Naive thymus-derived CD8-positive, alpha-beta T cell (primary cell): ENCODE measurements around the gene ZNF763. TPM values are rescaled to one million over a fixed set of nuclear protein-coding genes. Genes with fewer than 3 reads are reported as not detected.

Source experiments
- ATAC-seq, 2 donors: fragments of 150-1000 bp; cut with Tn5 transposase in 1 of 2; sonication (Bioruptor Pico), chemical (Tn5 transposase) in 1 of 2; 1 replicate in 1 of 2; 2 replicates in 1 of 2; pipeline ENCODE4 v1.10.0; 2021; ENCODE audit warnings: mild to moderate bottlenecking in 2 of 2, moderate library complexity in 2 of 2
- POLR2A ChIA-PET: fragments of 350-600 bp; sonication (Branson Sonifier 250); formaldehyde crosslinking; loops from one replicate; lab custom pipeline; 2021; ENCODE audit warnings: antibody characterized with exemption; lab: Charles Lee
- DNase-seq, 10 donors: peaks; one replicate each; pipeline versions ENCODE4 v3.0.0 to v3.0.0-alpha.2; 2020 to 2022
- H3K27ac Mint-ChIP-seq, 10 donors: one replicate each; pipeline ENCODE4 v1.8.0; 2020 to 2022; ENCODE audit warnings: mild to moderate bottlenecking in 10 of 10, mixed read lengths in 10 of 10, moderate library complexity in 4 of 10, inconsistent platforms in 1 of 10
- H3K27me3 Mint-ChIP-seq, 5 donors: one replicate each; pipeline ENCODE4 v1.8.0; 2021 to 2022; ENCODE audit warnings: mixed read lengths in 5 of 5
- H3K36me3 Mint-ChIP-seq, 3 donors: one replicate each; pipeline ENCODE4 v1.8.0; 2020 to 2022; ENCODE audit warnings: mixed read lengths in 3 of 3, mild to moderate bottlenecking in 2 of 3, inconsistent platforms in 1 of 3
- H3K4me1 Mint-ChIP-seq, 4 donors: one replicate each; pipeline ENCODE4 v1.8.0; 2021 to 2022; ENCODE audit warnings: mixed read lengths in 4 of 4
- H3K4me3 Mint-ChIP-seq, 10 donors: one replicate each; pipeline ENCODE4 v1.8.0; 2020 to 2022; ENCODE audit warnings: mild to moderate bottlenecking in 10 of 10, mixed read lengths in 10 of 10, moderate library complexity in 6 of 10, inconsistent platforms in 1 of 10
- H3K9me3 Mint-ChIP-seq, 9 donors: one replicate each; pipeline ENCODE4 v1.8.0; 2020 to 2022; ENCODE audit warnings: mixed read lengths in 9 of 9, mild to moderate bottlenecking in 3 of 9, inconsistent platforms in 1 of 9, moderate library complexity in 1 of 9
- polyA plus RNA-seq, 3 donors: library from polyadenylated mRNA; unstranded; fragments of 300-500 nt; fragmentation: Illumina TruSeq; gene quantifications; one replicate each; pipeline ENCODE4 v1.2.3, GENCODE V29; 2021
- total RNA-seq, 8 experiments: library from RNA in 2 of 8; stranded (reverse) in 2 of 8; gene quantifications; one replicate each; pipeline ENCODE4 v1.2.3 and lab custom pipeline; 2021 to 2026

Gene ZNF763
- total and polyA plus RNA-seq, 5 experiments from 2014 or later, result 1.9 to 15.7 (median 3.9) TPM

GRCh38 chr19:12000152-12000981, 35.5 kb downstream of the ZNF763 start:
- H3K36me3 Mint-ChIP-seq, result peaks cover 0 to 49% (median 33%) of the 10 kb centered on the region in 3 donors
- peak overlapping the region in 5 of 10 donors; percentile 22 to 84 (median 36) for H3K27ac Mint-ChIP-seq
- POLR2A ChIA-PET, result no interaction called here

GRCh38 chr19:12015015-12015752, 50.3 kb downstream of the ZNF763 start:
- Mint-ChIP-seq H3K4me1 (no peaks in the 10 kb centered on the region), H3K9me3 (peaks cover 11 to 98% (median 44%) of the 10 kb centered on the region in 9 donors), H3K27ac (no peak overlapping the region), H3K27me3 (no peaks in the 10 kb centered on the region), H3K36me3 (peaks cover 49 to 81% (median 68%) of the 10 kb centered on the region in 3 donors), H3K4me3 (no peak overlapping the region)
- POLR2A ChIA-PET, result interaction anchor here (1.1 kb wide), 1 partner anchor 20 kb away, joined by 3 read pairs; the partner anchor contains the start of gene ZNF433
- no peak for DNase-seq
- no peak for ATAC-seq

More at GRCh38 chr19:12000152-12000981, 35.5 kb downstream of the ZNF763 start:
- Mint-ChIP-seq H3K4me3 (no peak overlapping the region), H3K27me3 (no peaks in the 10 kb centered on the region), H3K4me1 (peaks cover 12 to 31% (median 27%) of the 10 kb centered on the region in 4 donors), H3K9me3 (peaks cover 0 to 4% (median 0%) of the 10 kb centered on the region in 9 donors)
- no peak for ATAC-seq
- no peak for DNase-seq

- H3K4me3 Mint-ChIP-seq, result no peak overlapping the region
- H3K36me3 Mint-ChIP-seq, result peaks cover 49 to 81% (median 66%) of the 10 kb centered on the region in 3 donors
- no peaks in the 10 kb centered on the region for H3K27me3 Mint-ChIP-seq
- ATAC-seq, result no peak
- no peaks in the 10 kb centered on the region for H3K4me1 Mint-ChIP-seq
- no peak overlapping the region for H3K27ac Mint-ChIP-seq
- peaks cover 11 to 98% (median 44%) of the 10 kb centered on the region in 9 donors for H3K9me3 Mint-ChIP-seq
- POLR2A ChIA-PET, result interaction anchor here (1.1 kb wide), 1 partner anchor 19 kb away, joined by 3 read pairs; the partner anchor contains the start of gene ZNF433
- DNase-seq, result no peak
Observed at GRCh38 chr19:12015753-12016116, 50.9 kb downstream of the ZNF763 start.

Other genes with a start within 250 kb of the ZNF763 start
- 1 to 10 TPM; 7.2 to 7.3 TPM for gene ZNF823, start 226.1 kb upstream of the ZNF763 start, total RNA-seq
- gene ZNF823, start 226.1 kb upstream of the ZNF763 start, polyA plus RNA-seq, result 1 to 10 TPM; 2.0 to 3.2 (median 2.8) TPM
- gene ZNF441, start 198.0 kb upstream of the ZNF763 start, total RNA-seq, result 10 to 100 TPM; 32.7 to 33.7 TPM
- gene ZNF441, start 198.0 kb upstream of the ZNF763 start, polyA plus RNA-seq, result 1 to 10 TPM; 3.6 to 7.0 (median 5.5) TPM
- gene ZNF491, start 166.5 kb upstream of the ZNF763 start, total RNA-seq, result 1 to 10 TPM; 5.0 to 5.9 TPM
- gene ZNF491, start 166.5 kb upstream of the ZNF763 start, polyA plus RNA-seq, result under 1 TPM; 0.11 to 0.69 (median 0.16) TPM
- gene ZNF440, start 150.8 kb upstream of the ZNF763 start, total RNA-seq, result 10 to 100 TPM; 21.8 to 24.0 TPM
- gene ZNF440, start 150.8 kb upstream of the ZNF763 start, polyA plus RNA-seq, result 1 to 10 TPM; 1.5 to 3.9 (median 3.2) TPM
- 10 to 100 TPM; 32.3 to 35.3 TPM for gene ZNF439, start 116.3 kb upstream of the ZNF763 start, total RNA-seq
- gene ZNF439, start 116.3 kb upstream of the ZNF763 start, polyA plus RNA-seq, result 1 to 10 TPM; 2.4 to 5.2 (median 3.9) TPM
- 10 to 100 TPM; 17.3 to 19.6 TPM for gene ZNF69, start 77.3 kb upstream of the ZNF763 start, total RNA-seq
- 10 to 100 TPM in 1 of 3 donors, 1 to 10 TPM in 2; 4.6 to 10.5 (median 5.0) TPM for gene ZNF69, start 77.3 kb upstream of the ZNF763 start, polyA plus RNA-seq
- 10 to 100 TPM; 22.4 to 24.0 TPM for gene ZNF700, start 39.9 kb upstream of the ZNF763 start, total RNA-seq
- gene ZNF700, start 39.9 kb upstream of the ZNF763 start, polyA plus RNA-seq, result 1 to 10 TPM; 1.1 to 2.9 (median 1.2) TPM
- gene ZNF433, start 70.6 kb downstream of the ZNF763 start, total RNA-seq, result 1 to 10 TPM; 3.5 to 4.4 TPM
- 1 to 10 TPM; 2.3 to 7.5 (median 3.0) TPM for gene ZNF433, start 70.6 kb downstream of the ZNF763 start, polyA plus RNA-seq
- gene ZNF878, start 87.9 kb downstream of the ZNF763 start, total RNA-seq, result under 1 TPM; 0.21 to 0.22 TPM
- not detected for gene ZNF878, start 87.9 kb downstream of the ZNF763 start, polyA plus RNA-seq
- gene ZNF844, start 99.7 kb downstream of the ZNF763 start, total RNA-seq, result 10 to 100 TPM; 34.8 to 37.8 TPM
- 1 to 10 TPM; 3.6 to 4.1 (median 4.0) TPM for gene ZNF844, start 99.7 kb downstream of the ZNF763 start, polyA plus RNA-seq
- 1 to 10 TPM; 7.4 to 8.2 TPM for gene ZNF20, start 175.3 kb downstream of the ZNF763 start, total RNA-seq
- 1 to 10 TPM in 2 of 3 donors, under 1 TPM in 1; 0.88 to 2.7 (median 1.9) TPM for gene ZNF20, start 175.3 kb downstream of the ZNF763 start, polyA plus RNA-seq
- 1 to 10 TPM; 4.4 to 5.5 TPM for gene ZNF625, start 191.7 kb downstream of the ZNF763 start, total RNA-seq
- gene ZNF625, start 191.7 kb downstream of the ZNF763 start, polyA plus RNA-seq, result under 1 TPM; 0.52 to 0.82 (median 0.77) TPM
- 10 to 100 TPM; 29.1 to 32.4 TPM for gene ZNF136, start 198.1 kb downstream of the ZNF763 start, total RNA-seq
- gene ZNF136, start 198.1 kb downstream of the ZNF763 start, polyA plus RNA-seq, result 10 to 100 TPM; 17.8 to 22.6 (median 19.9) TPM